HTERT RPE-1 (cell line): Measurements from ENCODE around the gene UBR3.
"Not testable (repeated sequence)": the region's sequence is repeated elsewhere in the genome, so short reads cannot be mapped to it uniquely, and the experiment has no call there.

Experiments used
- in situ Hi-C: fragments of 300-500 bp; cut with MboI; formaldehyde crosslinking; loops from 4 replicates; pipeline ENCODE4 v1.14.3; 2020; ENCODE audit warnings: low sequenced_read_pairs

UBR3 gene

GRCh38 chr2:170091436-170091835 lies 264.2 kb downstream of the UBR3 start:
- in situ Hi-C loops: no loop called here

- in situ Hi-C loops: no loop called here
These were observed 265.3 kb downstream of the UBR3 start for GRCh38 chr2:170092436-170093060.

- in situ Hi-C loops: no loop called here
These were observed 268.1 kb downstream of the UBR3 start for GRCh38 chr2:170095380-170095779.

- in situ Hi-C loops: no loop called here
These were observed 271.5 kb downstream of the UBR3 start for GRCh38 chr2:170098626-170099312.

GRCh38 chr2:170101789-170102188 lies 274.5 kb downstream of the UBR3 start:
- in situ Hi-C loops: no loop called here

GRCh38 chr2:170106102-170106840 lies 279.0 kb downstream of the UBR3 start:
- in situ Hi-C loops: no loop called here

GRCh38 chr2:170113168-170113894 lies 286.1 kb downstream of the UBR3 start:
- in situ Hi-C loops: no loop called here

GRCh38 chr2:170115501-170116229 lies 288.4 kb downstream of the UBR3 start:
- in situ Hi-C loops: no loop called here

GRCh38 chr2:170118641-170119040 lies 291.4 kb downstream of the UBR3 start:
- in situ Hi-C loops: no loop called here

- in situ Hi-C loops: not testable (repeated sequence)
These were observed 292.1 kb downstream of the UBR3 start for GRCh38 chr2:170119326-170119725.

GRCh38 chr2:170121689-170122088 lies 294.4 kb downstream of the UBR3 start:
- in situ Hi-C loops: no loop called here

- in situ Hi-C loops: no loop called here
These were observed 295.8 kb downstream of the UBR3 start for GRCh38 chr2:170122883-170123547.

GRCh38 chr2:170123593-170123992 lies 296.3 kb downstream of the UBR3 start:
- in situ Hi-C loops: no loop called here

GRCh38 chr2:170126138-170126728 lies 299.0 kb downstream of the UBR3 start:
- in situ Hi-C loops: not testable (repeated sequence)
